T-cell (primary cell): ENCODE results near the gene NEBL. TPM values are rescaled to one million over a fixed set of nuclear protein-coding genes. Genes with fewer than 3 reads are reported as not detected.

ENCODE experiments used
- ATAC-seq, 4 experiments: fragments of 200-7000 bp in 3 of 4; fragments of 150-1000 bp in 1 of 4; cut with Tn5 transposase; replicated peaks in 1 of 4; 1 replicate in 3 of 4; 2 replicates in 1 of 4; pipeline ENCODE4 v1.10.0; 2021; ENCODE audit warnings: moderate library complexity in 3 of 4, mild to moderate bottlenecking in 2 of 4, moderate number of reproducible peaks in 1 of 4
- CTCF ChIA-PET, 2 donors: fragments of 300-600 bp; sonication (Branson Sonifier 250); formaldehyde crosslinking; loops; one replicate each; lab custom pipeline; 2022; ENCODE audit warnings: antibody characterized with exemption in 2 of 2; lab: Charles Lee
- POLR2A ChIA-PET, 2 donors: fragments of 300-600 bp; sonication (Branson Sonifier 250); formaldehyde crosslinking; loops; one replicate each; lab custom pipeline; 2022; ENCODE audit warnings: antibody characterized with exemption in 2 of 2; lab: Charles Lee
- DNase-seq, 35 experiments: peaks; one replicate each; pipeline versions ENCODE4 v3.0.0 to v3.0.0-alpha.2; 2013 to 2023
- H3K27ac ChIP-seq: one replicate; pipeline ENCODE4 v1.5.1; 2013; ENCODE audit warnings: low read length
- H3K27me3 ChIP-seq, 2 experiments: replicated peaks in 1 of 2; 1 replicate in 1 of 2; 2 replicates in 1 of 2; pipeline versions ENCODE4 v1.6.1 to v1.7.0; 2013; ENCODE audit warnings: low read length in 1 of 2, mixed read lengths in 1 of 2; ENCODE audit not compliant: control insufficient read depth in 2 of 2, insufficient read depth in 2 of 2; ENCODE audit errors: extremely low read depth in 1 of 2
- H3K36me3 ChIP-seq, 2 donors: 1 replicate in 1 of 2; 2 replicates in 1 of 2; pipeline versions ENCODE4 v1.6.1 to v1.7.0; 2013; ENCODE audit warnings: low read length in 1 of 2; ENCODE audit not compliant: control insufficient read depth in 2 of 2, insufficient read depth in 1 of 2; ENCODE audit errors: extremely low read depth in 1 of 2
- H3K4me1 ChIP-seq, 2 experiments: 1 replicate in 1 of 2; 2 replicates in 1 of 2; pipeline versions ENCODE4 v1.6.1 to v1.7.0; 2013; ENCODE audit warnings: low read length in 2 of 2, mixed read lengths in 1 of 2; ENCODE audit not compliant: insufficient read depth in 2 of 2, control insufficient read depth in 1 of 2; ENCODE audit errors: extremely low read depth in 1 of 2
- H3K4me3 ChIP-seq, 2 donors: 1 replicate in 1 of 2; 2 replicates in 1 of 2; pipeline versions ENCODE4 v1.5.1 to v1.7.0; 2013; ENCODE audit warnings: mild to moderate bottlenecking in 2 of 2, low read length in 1 of 2, moderate library complexity in 1 of 2; ENCODE audit not compliant: control insufficient read depth in 1 of 2; ENCODE audit errors: extremely low read depth in 1 of 2
- H3K9me3 ChIP-seq: 2 replicates; pipeline ENCODE4 v1.7.0; 2013
- H3K27ac Mint-ChIP-seq, 2 donors: one replicate each; pipeline ENCODE4 v1.8.0; 2020 to 2021; ENCODE audit warnings: mild to moderate bottlenecking in 2 of 2, mixed read lengths in 2 of 2
- H3K27me3 Mint-ChIP-seq, 2 donors: one replicate each; pipeline ENCODE4 v1.8.0; 2021 to 2022; ENCODE audit warnings: mixed read lengths in 2 of 2
- H3K36me3 Mint-ChIP-seq: one replicate; pipeline ENCODE4 v1.8.0; 2021; ENCODE audit warnings: mixed read lengths
- H3K4me1 Mint-ChIP-seq, 3 donors: one replicate each; pipeline ENCODE4 v1.8.0; 2020 to 2022; ENCODE audit warnings: mixed read lengths in 3 of 3, mild to moderate bottlenecking in 1 of 3
- H3K4me3 Mint-ChIP-seq, 3 donors: one replicate each; pipeline ENCODE4 v1.8.0; 2020 to 2022; ENCODE audit warnings: mild to moderate bottlenecking in 3 of 3, mixed read lengths in 3 of 3, moderate library complexity in 3 of 3
- H3K9me3 Mint-ChIP-seq, 3 donors: one replicate each; pipeline ENCODE4 v1.8.0; 2020 to 2022; ENCODE audit warnings: mixed read lengths in 3 of 3
- WGBS: methylation state at CpG from one replicate; pipeline ENCODE4 v1.1.5; 2013; ENCODE audit warnings: missing lambda C conversion rate; ENCODE audit not compliant: insufficient coverage; 5-methylcytosine and 5-hydroxymethylcytosine counted together
- total RNA-seq, 35 experiments: library from RNA in 6 of 35; stranded (reverse) in 6 of 35; fragments of 120-200 nt in 1 of 35; gene quantifications; one replicate each; pipeline versions ENCODE4 v1.2.1 to v1.2.4 and lab custom pipeline; 2013 to 2026

The NEBL gene
- total RNA-seq, 5 donors from 2014 or later (not counting 1 experiment from before 2014, with no cell fraction given): 0.41 to 1.4 (median 0.62) TPM

GRCh38 chr10:20795391-20795790 is 101.7 kb downstream of the NEBL start:
- H3K4me3 ChIP-seq: no peak overlapping the region
- ChIA-PET POLR2A (no interaction called here), CTCF (no interaction called here)
- ATAC-seq: no peak
- H3K4me1 Mint-ChIP-seq: no peaks in the 10 kb centered on the region
- H3K27ac ChIP-seq: no peak overlapping the region
- no peak overlapping the region for H3K4me3 Mint-ChIP-seq
- WGBS: no CpG with 5 or more reads among the region's 4 CpGs
- H3K27me3 Mint-ChIP-seq: no peaks in the 10 kb centered on the region
- no peak for DNase-seq
- H3K36me3 Mint-ChIP-seq: no peaks in the 10 kb centered on the region
- H3K27ac Mint-ChIP-seq: no peak overlapping the region
- H3K4me1 ChIP-seq: no peaks in the 10 kb centered on the region
- no peaks in the 10 kb centered on the region for H3K9me3 ChIP-seq
- peaks cover 2 to 5% (median 4%) of the 10 kb centered on the region in 3 donors for H3K9me3 Mint-ChIP-seq
- no peaks in the 10 kb centered on the region for H3K27me3 ChIP-seq
- H3K36me3 ChIP-seq: no peaks in the 10 kb centered on the region

GRCh38 chr10:20785174-20785573 is 111.9 kb downstream of the NEBL start:
- no peak overlapping the region for H3K4me3 ChIP-seq
- H3K9me3 ChIP-seq: no peaks in the 10 kb centered on the region
- ATAC-seq: no peak
- H3K27me3 ChIP-seq: peaks cover 0 to 2% of the 10 kb centered on the region in 2 experiments
- CTCF ChIA-PET: interaction anchor here in 1 of 2 donors (0.6 kb wide), 1 partner anchor 795 kb away, joined by 4 read pairs; no protein-coding TSS in a partner anchor
- POLR2A ChIA-PET: no interaction called here
- WGBS: no CpG with 5 or more reads among the region's 1 CpG
- no peak overlapping the region for H3K27ac ChIP-seq
- Mint-ChIP-seq H3K36me3 (no peaks in the 10 kb centered on the region), H3K4me3 (no peak overlapping the region), H3K27ac (no peak overlapping the region), H3K27me3 (no peaks in the 10 kb centered on the region), H3K9me3 (no peaks in the 10 kb centered on the region), H3K4me1 (no peaks in the 10 kb centered on the region)
- H3K36me3 ChIP-seq: no peaks in the 10 kb centered on the region
- no peak for DNase-seq
- H3K4me1 ChIP-seq: no peaks in the 10 kb centered on the region

DNA sequence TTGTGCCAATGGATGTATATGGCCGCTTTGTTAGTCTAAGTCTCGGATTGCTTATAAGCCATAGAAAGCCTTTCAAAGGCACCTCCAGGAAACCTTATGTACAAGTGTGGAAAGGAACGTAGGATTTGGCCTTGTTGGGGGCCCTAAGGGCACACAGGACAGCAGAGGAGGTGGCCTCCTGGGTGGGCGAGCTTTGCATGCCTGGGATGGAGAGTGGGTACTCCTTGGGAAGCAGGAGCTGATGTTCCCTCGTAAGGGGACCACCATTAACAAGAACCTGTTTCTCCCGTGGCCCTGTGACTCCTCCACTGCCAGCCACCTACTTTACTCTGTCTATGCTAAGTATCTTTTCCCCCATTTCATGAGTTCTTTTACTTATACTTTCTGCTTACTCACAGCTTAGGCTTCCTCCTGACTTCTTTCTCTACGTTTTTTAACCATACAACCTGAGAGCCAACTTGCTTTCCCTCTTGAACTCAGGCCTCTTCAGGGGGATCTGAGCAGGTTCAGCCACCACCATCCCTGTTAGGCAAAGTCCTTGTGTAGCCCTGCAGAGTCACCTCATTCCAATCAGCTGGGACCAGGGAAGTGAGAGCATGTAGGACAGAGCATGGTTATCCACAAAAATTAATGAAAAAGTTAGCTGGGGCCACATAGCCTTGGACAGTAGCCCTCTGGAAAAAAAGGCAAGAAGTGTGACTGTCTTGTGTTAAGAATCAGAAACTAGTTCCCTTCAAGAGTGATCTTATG is 118.9 kb downstream of the NEBL start:
- WGBS: 63% methylated on average over 5 of the region's 7 CpGs
- no peaks in the 10 kb centered on the region for H3K36me3 Mint-ChIP-seq
- H3K9me3 Mint-ChIP-seq: peaks cover 0 to 5% (median 3%) of the 10 kb centered on the region in 3 donors
- ChIA-PET CTCF (no interaction called here), POLR2A (no interaction called here)
- no peak overlapping the region for H3K27ac Mint-ChIP-seq
- no peaks in the 10 kb centered on the region for H3K27me3 Mint-ChIP-seq
- DNase-seq (no peak), ATAC-seq (no peak)
- no peaks in the 10 kb centered on the region for H3K4me1 Mint-ChIP-seq
- Histone ChIP-seq H3K27ac (no peak overlapping the region), H3K36me3 (no peaks in the 10 kb centered on the region), H3K4me1 (no peaks in the 10 kb centered on the region), H3K4me3 (no peak overlapping the region), H3K9me3 (no peaks in the 10 kb centered on the region), H3K27me3 (no peaks in the 10 kb centered on the region)
- no peak overlapping the region for H3K4me3 Mint-ChIP-seq

- Mint-ChIP-seq H3K4me1 (no peaks in the 10 kb centered on the region), H3K27me3 (no peaks in the 10 kb centered on the region), H3K9me3 (peaks cover 3 to 12% (median 3%) of the 10 kb centered on the region in 3 donors), H3K27ac (no peak overlapping the region), H3K4me3 (no peak overlapping the region), H3K36me3 (no peaks in the 10 kb centered on the region)
- POLR2A ChIA-PET: no interaction called here
- DNase-seq (no peak), ATAC-seq (no peak)
- H3K27me3 ChIP-seq: no peaks in the 10 kb centered on the region
- H3K27ac ChIP-seq: no peak overlapping the region
- no peak overlapping the region for H3K4me3 ChIP-seq
- 40% methylated on average over 1 of the region's 5 CpGs for WGBS
- no peaks in the 10 kb centered on the region for H3K4me1 ChIP-seq
- CTCF ChIA-PET: no interaction called here
- H3K36me3 ChIP-seq: no peaks in the 10 kb centered on the region
- H3K9me3 ChIP-seq: no peaks in the 10 kb centered on the region
Observed at GRCh38 chr10:20776384-20777118, 120.6 kb downstream of the NEBL start.

DNA sequence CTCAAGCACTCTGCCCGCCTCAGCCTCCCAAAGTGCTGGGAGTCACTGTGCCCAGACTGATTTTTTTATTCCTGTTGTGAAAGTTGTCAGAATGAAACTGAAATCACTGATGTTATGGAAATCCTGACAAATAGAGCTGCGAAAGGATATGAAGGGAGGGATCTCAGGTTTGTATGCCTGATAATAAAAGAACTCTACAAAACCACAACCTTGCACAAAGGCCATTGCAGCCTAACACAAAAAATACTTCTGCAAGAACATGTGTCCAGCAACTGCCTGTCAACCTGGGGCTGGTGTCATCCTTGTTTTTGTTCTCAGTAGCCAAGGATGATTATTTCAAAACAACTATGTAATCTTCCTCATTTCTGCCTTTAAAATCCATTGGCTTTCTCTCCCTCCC is 126.1 kb downstream of the NEBL start:
- WGBS: no CpG with 5 or more reads among the region's 2 CpGs
- Mint-ChIP-seq H3K9me3 (peaks cover 3 to 7% (median 3%) of the 10 kb centered on the region in 3 donors), H3K4me1 (no peaks in the 10 kb centered on the region), H3K36me3 (no peaks in the 10 kb centered on the region), H3K27me3 (no peaks in the 10 kb centered on the region), H3K27ac (no peak overlapping the region), H3K4me3 (no peak overlapping the region)
- no peak for ATAC-seq
- no peaks in the 10 kb centered on the region for H3K36me3 ChIP-seq
- no peak for DNase-seq
- H3K9me3 ChIP-seq: no peaks in the 10 kb centered on the region
- H3K27ac ChIP-seq: no peak overlapping the region
- H3K4me1 ChIP-seq: no peaks in the 10 kb centered on the region
- CTCF ChIA-PET: no interaction called here
- no peaks in the 10 kb centered on the region for H3K27me3 ChIP-seq
- POLR2A ChIA-PET: no interaction called here
- no peak overlapping the region for H3K4me3 ChIP-seq

GRCh38 chr10:20769481-20769880 is 127.6 kb downstream of the NEBL start:
- H3K27me3 Mint-ChIP-seq: no peaks in the 10 kb centered on the region

More at GRCh38 chr10:20769481-20769880, 127.6 kb downstream of the NEBL start:
- no peaks in the 10 kb centered on the region for H3K27me3 ChIP-seq
- peaks cover 3 to 7% (median 3%) of the 10 kb centered on the region in 3 donors for H3K9me3 Mint-ChIP-seq
- no peaks in the 10 kb centered on the region for H3K36me3 Mint-ChIP-seq
- CTCF ChIA-PET: no interaction called here
- no peak overlapping the region for H3K4me3 Mint-ChIP-seq
- no CpG with 5 or more reads among the region's 3 CpGs for WGBS
- POLR2A ChIA-PET: no interaction called here
- H3K36me3 ChIP-seq: no peaks in the 10 kb centered on the region
- H3K4me1 Mint-ChIP-seq: no peaks in the 10 kb centered on the region
- H3K4me3 ChIP-seq: no peak overlapping the region
- no peak for ATAC-seq
- H3K27ac ChIP-seq: no peak overlapping the region
- no peaks in the 10 kb centered on the region for H3K9me3 ChIP-seq
- H3K27ac Mint-ChIP-seq: no peak overlapping the region
- DNase-seq: no peak
- H3K4me1 ChIP-seq: no peaks in the 10 kb centered on the region
